Stimulated activated CD8-positive, alpha-beta memory T cell treated with anti-CD3 and anti-CD28 coated beads, Interleukin-4, amount 100 ng/mL, for 1 hour (primary cell): ENCODE results near the gene PRDM12.

Experiments used
- DNase-seq, 2 donors: peaks; one replicate each; pipeline ENCODE4 v3.0.0-alpha.2; 2020; ENCODE audit warnings: low read depth in 2 of 2, low spot score in 1 of 2

Gene PRDM12

GRCh38 chr9:130664251-130665028 is at the start of gene PRDM12:
TSS of gene PRDM12 (plus strand) at chr9:130664594. CDS start at chr9:130664654, 60 bp downstream.
- DNase-seq, result no peak

- no peak for DNase-seq
These were observed 47.9 kb upstream of the PRDM12 start for GRCh38 chr9:130616451-130616850.

DNA sequence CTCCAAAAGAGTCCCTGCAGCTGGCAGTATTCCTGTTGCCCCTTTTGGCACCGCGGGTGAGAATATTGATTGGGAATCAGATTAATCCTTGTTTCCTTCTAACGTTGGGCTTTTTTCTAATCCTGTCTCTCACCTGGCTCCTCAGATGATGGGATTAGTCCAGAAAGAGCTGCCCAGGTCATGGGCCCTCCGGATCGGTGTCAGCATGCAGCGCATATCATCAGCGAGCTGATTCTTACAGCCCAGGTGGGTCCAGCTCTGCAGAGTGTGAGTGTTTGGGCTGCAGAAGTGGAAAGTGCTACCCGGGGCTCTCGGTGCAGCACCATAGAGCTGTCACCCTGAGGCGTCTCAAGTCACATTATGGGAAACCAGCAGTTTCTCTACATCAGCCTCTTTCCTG is 40.9 kb upstream of the PRDM12 start:
- DNase-seq, result no peak

DNA sequence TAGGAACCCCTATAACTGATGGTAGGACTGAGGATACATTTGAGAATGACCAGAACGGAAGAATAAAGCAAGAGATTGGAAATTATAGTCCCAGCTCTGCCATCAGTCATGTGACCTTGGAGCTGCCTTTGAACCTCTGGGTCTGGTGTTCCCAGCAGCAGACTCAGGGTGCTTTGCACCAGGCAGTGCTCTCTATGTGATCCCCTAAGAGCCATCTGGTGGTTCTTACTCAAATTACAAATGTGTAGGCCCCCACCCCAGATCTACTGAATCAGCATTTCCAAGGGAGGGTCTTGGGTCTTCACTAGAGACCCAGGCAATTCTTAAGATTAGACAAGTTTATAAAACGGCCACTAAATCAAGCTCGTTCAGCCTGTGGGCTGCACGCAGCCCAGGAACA is 40.2 kb upstream of the PRDM12 start:
- DNase-seq, result no peak

- no peak for DNase-seq
These were observed 38.0 kb upstream of the PRDM12 start for GRCh38 chr9:130626249-130626996.

GRCh38 chr9:130627051-130627450 is 37.3 kb upstream of the PRDM12 start:
- DNase-seq, result no peak

- DNase-seq, result no peak
These were observed 36.2 kb upstream of the PRDM12 start for GRCh38 chr9:130627896-130628792.

DNA sequence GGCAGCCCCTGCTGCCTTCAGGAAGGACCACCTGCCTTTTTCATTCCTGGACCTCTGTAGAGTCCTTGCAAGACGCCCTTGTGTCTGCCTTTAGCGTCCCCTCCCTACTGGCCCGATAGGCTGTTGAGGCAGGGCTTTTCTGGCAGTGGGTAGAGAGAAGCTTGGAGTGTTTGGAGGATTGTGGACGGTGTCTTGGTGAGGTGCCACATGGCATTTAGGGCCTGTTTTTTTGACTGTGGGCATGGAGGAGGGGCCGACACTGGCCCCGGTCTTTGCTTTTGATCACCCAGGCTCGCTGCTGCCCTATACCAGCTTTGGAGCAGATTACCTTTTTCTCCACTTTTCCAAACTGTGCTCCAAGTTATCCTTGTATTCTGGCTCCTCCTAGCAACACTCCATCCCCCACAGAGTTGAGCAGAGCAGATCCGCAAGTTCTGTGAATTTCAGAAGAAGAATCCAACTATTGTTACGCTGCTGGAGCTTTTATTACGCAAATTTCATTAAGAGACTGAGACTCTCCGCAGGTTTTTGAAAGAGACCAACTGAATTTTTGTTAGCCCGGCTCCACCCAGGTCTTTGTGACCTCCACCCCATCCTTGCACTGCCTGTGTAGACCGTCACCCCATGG is 34.8 kb upstream of the PRDM12 start:
- DNase-seq, result no peak

- no peak for DNase-seq
These were observed 34.3 kb upstream of the PRDM12 start for GRCh38 chr9:130630071-130630450.

- DNase-seq, result no peak
These were observed 33.7 kb upstream of the PRDM12 start for GRCh38 chr9:130630506-130631330.

DNA sequence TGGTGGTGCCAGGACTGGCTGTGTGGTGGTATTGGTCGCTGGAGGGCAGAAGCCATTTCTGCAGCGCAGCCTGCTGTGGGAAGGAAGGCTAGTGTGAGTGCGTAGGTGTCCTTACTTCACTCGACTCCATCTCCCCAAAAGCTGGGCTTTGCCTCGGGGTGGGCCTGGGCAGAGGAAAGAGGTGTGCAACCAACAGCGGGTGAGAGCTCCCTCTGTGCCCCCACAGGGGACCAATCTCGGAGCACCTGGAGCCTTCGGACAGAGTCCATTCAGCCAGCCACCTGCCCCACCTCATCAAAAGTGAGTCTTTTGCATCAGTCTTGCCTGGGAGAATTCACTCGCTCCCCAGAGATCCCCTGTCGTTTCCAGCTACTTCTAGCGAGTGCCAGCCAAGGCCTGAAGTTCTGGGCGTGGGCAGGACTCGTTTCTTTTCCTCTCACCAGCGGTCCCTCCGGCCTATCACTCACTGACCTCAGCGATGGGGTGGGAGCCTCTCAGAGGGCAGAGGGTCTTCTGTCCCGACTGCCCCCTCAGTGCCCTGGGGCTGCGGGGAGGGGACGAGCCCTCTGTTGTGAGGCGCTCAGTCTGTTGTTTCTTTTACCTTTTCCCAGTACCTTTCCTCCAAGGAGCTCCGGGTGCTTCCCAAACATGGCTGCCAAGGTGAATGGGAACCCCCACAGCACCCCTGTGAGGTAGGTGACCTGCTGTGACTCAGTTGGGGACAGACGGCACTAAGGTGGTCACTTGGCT is 32.9 kb upstream of the PRDM12 start:
- DNase-seq, result no peak

GRCh38 chr9:130632081-130632710 is 32.2 kb upstream of the PRDM12 start:
- DNase-seq, result no peak

GRCh38 chr9:130632841-130633240 is 31.6 kb upstream of the PRDM12 start:
- DNase-seq, result no peak

DNA sequence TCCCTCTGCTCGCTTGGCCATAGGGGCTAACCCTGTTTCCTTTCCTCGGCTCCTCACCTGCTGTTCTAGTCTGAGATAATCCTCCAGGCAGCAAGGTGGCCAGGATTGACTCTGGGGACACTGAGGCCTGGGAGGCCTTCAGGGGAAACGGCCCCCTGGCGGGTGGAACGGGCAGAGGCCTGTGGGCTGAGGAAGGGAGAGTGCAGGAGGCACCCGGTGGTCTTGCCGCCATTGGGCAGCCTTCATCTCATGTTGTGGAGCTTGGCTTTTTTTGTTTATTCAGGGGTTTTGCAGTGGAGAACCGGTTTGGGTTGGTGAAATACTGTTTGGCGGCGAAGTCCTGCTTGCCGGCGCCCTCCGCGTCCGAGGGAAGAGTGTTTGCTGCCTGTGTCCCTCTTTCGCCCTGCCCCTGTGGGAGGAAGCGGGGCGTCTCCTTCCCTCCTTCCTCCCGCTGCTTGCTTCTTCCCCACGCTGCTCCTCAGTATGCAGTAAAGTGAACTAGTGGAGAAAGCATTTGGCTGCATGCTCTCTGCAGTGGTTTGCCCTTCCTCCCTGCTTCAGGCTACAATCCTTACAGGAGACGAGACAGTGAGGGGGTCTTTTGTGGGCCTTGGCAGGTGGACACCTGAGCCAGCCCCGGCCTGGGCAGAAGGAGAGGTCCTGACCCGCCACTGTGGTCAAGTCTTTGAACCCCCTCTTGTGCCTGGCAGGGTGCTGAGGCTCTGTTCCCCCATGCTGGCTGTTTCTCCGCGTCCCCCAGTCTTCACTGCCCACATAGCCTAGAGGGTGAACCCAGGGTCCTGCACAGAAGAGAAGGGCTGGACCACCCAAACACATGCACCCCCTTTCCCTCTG is 30.8 kb upstream of the PRDM12 start:
- no peak for DNase-seq

DNA sequence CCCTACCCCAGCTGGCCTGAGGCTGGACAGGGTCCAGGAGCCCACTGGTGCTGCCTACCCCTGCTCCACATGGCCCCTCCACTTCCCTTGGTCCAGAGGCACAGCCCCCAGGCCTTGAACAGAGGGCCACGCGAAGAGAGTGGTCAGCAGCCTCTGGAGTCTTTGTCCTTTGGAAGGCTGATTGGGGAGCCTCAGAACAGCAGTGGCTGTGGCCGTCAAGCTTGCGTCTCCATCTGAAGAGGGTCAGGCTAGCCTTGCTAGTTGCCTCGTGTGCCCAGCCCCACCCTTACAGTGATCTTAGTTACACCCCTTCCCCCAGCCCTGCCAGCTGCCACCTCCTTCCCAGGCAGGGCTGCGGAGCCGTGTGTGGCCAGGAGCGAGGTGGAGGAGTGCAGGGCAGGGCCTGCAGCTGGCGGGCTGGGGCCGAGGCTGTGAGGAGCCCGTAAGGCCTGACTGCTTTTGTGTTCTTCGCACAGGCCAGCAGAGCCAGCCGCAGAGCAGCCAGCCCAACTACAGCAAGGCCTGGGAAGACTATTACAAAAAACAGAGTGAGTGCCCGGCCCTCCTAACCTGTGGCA is 30.1 kb upstream of the PRDM12 start:
- no peak for DNase-seq

DNA sequence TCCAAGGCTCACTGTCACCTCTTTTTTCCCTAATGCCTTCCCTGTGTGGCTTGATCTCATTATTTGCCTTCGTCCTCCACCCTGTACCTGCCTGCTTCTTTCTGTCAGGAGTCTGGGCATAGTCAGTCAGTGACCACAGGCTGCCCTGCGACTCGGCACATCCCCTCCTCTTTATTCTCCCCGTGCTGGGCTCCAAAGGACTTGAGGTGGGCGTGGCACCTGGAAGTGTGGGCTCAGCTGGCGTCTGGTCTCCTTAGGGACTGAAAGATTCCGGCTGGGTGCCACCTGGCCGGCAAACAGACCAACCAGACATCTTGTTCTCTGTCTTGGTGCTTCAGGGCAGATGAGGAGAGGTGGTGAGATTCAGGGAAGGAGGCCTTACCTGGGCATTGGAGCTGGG is 29.6 kb upstream of the PRDM12 start:
- DNase-seq, result no peak

DNA sequence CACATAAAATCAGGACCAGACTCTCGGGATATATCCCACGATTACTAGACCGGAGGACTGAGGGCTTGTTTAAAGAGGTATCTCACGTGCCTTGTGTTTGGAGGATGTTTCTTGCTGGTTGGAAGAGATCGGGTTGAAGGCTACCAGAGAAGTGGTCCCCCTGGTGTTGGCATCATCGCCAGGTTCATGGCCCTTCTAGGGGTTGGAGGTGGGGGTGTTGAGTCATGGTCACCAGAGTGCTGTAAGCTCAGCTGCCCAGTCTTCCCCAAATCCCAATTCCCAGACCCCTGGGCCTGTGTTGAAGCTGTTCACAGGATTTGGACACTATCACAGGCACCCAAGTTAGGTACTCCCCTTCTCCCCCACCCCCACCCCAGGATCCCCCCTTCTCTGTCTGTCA is 29.1 kb upstream of the PRDM12 start:
- DNase-seq, result no peak
